Measurements from ENCODE around the gene PRCC. TPM values are rescaled to one million over a fixed set of nuclear protein-coding genes. Genes with fewer than 3 reads are reported as not detected.

PRCC gene
- total RNA-seq, 4 donors from 2014 or later, result 22.7 to 71.9 (median 29.1) TPM

GRCh38 chr1:156733989-156734584 lies 33.2 kb upstream of the PRCC start:
- Histone ChIP-seq H3K4me3 (no peak overlapping the region), H3K27me3 (no peaks in the 10 kb centered on the region), H3K4me1 (no peaks in the 10 kb centered on the region), H3K9me3 (no peaks in the 10 kb centered on the region), H3K36me3 (no peaks in the 10 kb centered on the region), H3K27ac (no peak overlapping the region)
- intact Hi-C loops (cut with DNase I; ENCODE audit: low total_unique reads), result no loop called here
- TF ChIP-seq, protein P1, sequence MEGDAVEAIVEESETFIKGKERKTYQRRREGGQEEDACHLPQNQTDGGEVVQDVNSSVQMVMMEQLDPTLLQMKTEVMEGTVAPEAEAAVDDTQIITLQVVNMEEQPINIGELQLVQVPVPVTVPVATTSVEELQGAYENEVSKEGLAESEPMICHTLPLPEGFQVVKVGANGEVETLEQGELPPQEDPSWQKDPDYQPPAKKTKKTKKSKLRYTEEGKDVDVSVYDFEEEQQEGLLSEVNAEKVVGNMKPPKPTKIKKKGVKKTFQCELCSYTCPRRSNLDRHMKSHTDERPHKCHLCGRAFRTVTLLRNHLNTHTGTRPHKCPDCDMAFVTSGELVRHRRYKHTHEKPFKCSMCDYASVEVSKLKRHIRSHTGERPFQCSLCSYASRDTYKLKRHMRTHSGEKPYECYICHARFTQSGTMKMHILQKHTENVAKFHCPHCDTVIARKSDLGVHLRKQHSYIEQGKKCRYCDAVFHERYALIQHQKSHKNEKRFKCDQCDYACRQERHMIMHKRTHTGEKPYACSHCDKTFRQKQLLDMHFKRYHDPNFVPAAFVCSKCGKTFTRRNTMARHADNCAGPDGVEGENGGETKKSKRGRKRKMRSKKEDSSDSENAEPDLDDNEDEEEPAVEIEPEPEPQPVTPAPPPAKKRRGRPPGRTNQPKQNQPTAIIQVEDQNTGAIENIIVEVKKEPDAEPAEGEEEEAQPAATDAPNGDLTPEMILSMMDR (IDR thresholded peaks at IDR 0.05), result no peak
- no peak for TF ChIP-seq POLR2A (IDR thresholded peaks at IDR 0.05)
- DNase-seq, result no peak

GRCh38 chr1:156738407-156738806 lies 28.9 kb upstream of the PRCC start:
- no peaks in the 10 kb centered on the region for H3K4me1 ChIP-seq
- no peaks in the 10 kb centered on the region for H3K27me3 ChIP-seq
- H3K9me3 ChIP-seq, result no peaks in the 10 kb centered on the region
- intact Hi-C loops (cut with DNase I; ENCODE audit: low total_unique reads), result no loop called here
- TF ChIP-seq POLR2A (IDR thresholded peaks at IDR 0.05), result no peak
- TF ChIP-seq, protein P1 (IDR thresholded peaks at IDR 0.05), result no peak
- H3K36me3 ChIP-seq, result no peaks in the 10 kb centered on the region
- DNase-seq, result no peak
- H3K27ac ChIP-seq, result no peak overlapping the region
- H3K4me3 ChIP-seq, result no peak overlapping the region

GRCh38 chr1:156738916-156739315 lies 28.4 kb upstream of the PRCC start:
- TF ChIP-seq, protein P1 (IDR thresholded peaks at IDR 0.05), result no peak
- TF ChIP-seq POLR2A (IDR thresholded peaks at IDR 0.05), result no peak
- Histone ChIP-seq H3K27ac (no peak overlapping the region), H3K27me3 (no peaks in the 10 kb centered on the region), H3K4me3 (no peak overlapping the region), H3K36me3 (no peaks in the 10 kb centered on the region), H3K4me1 (no peaks in the 10 kb centered on the region), H3K9me3 (no peaks in the 10 kb centered on the region)
- no peak for DNase-seq
- intact Hi-C loops (cut with DNase I; ENCODE audit: low total_unique reads), result no loop called here

- H3K27me3 ChIP-seq, result no peaks in the 10 kb centered on the region
- peak overlapping the region; percentile 78 to 87 for H3K27ac ChIP-seq
- no peaks in the 10 kb centered on the region for H3K36me3 ChIP-seq
- TF ChIP-seq, protein P1 (IDR thresholded peaks at IDR 0.05), result no peak
- TF ChIP-seq POLR2A (IDR thresholded peaks at IDR 0.05), result no peak
- H3K9me3 ChIP-seq, result no peaks in the 10 kb centered on the region
- no peak for DNase-seq
- H3K4me3 ChIP-seq, result peak overlapping the region; percentile 71 to 72
- intact Hi-C loops (cut with DNase I; ENCODE audit: low total_unique reads), result no loop called here
- no peaks in the 10 kb centered on the region for H3K4me1 ChIP-seq
These were observed 27.0 kb upstream of the PRCC start for GRCh38 chr1:156740237-156740740.

- Histone ChIP-seq H3K27ac (peak within 1 kb of the TSS; percentile 81 to 87), H3K27me3 (no peaks in the 10 kb centered on the region), H3K9me3 (no peaks in the 10 kb centered on the region), H3K36me3 (no peaks in the 10 kb centered on the region), H3K4me1 (peaks cover 0 to 3% of the 10 kb centered on the region in 2 donors), H3K4me3 (peak within 1 kb of the TSS; percentile 71 to 72)
- DNase-seq, result peak; percentile 97 to 99
- intact Hi-C loops (cut with DNase I; ENCODE audit: low total_unique reads), result no loop called here
- TF ChIP-seq POLR2A (IDR thresholded peaks at IDR 0.05), result peak; percentile 29 to 41
- TF ChIP-seq, protein P1 (IDR thresholded peaks at IDR 0.05), result peak in 1 of 4 experiments; percentile 30
These were observed 26.4 kb upstream of the PRCC start, which contains the start of gene MRPL24 for GRCh38 chr1:156740741-156741480. MRPL24 (minus strand) TSS chr1:156741088; CDS start chr1:156738704, 2,384 bp downstream.

All from uterus (tissue), 4 donors.